Measurements from ENCODE around the gene FBF1.
"Not testable (repeated sequence)": the region's sequence is repeated elsewhere in the genome, so short reads cannot be mapped to it uniquely, and the experiment has no call there.

FBF1 gene

GRCh38 chr17:75980188-75981018 is 39.6 kb upstream of the FBF1 start:
- peak overlapping the region; percentile 88 for H3K4me3 ChIP-seq (ENCODE audit: control insufficient read depth, low read depth, low read length)
- DNase-seq (ENCODE audit: low read depth) = peak; percentile 38
- TF ChIP-seq, protein P1, sequence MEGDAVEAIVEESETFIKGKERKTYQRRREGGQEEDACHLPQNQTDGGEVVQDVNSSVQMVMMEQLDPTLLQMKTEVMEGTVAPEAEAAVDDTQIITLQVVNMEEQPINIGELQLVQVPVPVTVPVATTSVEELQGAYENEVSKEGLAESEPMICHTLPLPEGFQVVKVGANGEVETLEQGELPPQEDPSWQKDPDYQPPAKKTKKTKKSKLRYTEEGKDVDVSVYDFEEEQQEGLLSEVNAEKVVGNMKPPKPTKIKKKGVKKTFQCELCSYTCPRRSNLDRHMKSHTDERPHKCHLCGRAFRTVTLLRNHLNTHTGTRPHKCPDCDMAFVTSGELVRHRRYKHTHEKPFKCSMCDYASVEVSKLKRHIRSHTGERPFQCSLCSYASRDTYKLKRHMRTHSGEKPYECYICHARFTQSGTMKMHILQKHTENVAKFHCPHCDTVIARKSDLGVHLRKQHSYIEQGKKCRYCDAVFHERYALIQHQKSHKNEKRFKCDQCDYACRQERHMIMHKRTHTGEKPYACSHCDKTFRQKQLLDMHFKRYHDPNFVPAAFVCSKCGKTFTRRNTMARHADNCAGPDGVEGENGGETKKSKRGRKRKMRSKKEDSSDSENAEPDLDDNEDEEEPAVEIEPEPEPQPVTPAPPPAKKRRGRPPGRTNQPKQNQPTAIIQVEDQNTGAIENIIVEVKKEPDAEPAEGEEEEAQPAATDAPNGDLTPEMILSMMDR (conservative IDR thresholded peaks at IDR 0.05; ENCODE audit: control insufficient read depth, insufficient read depth, low read depth, low read length) = no peak

GRCh38 chr17:75979705-75980187 is 38.9 kb upstream of the FBF1 start:
- H3K4me3 ChIP-seq (ENCODE audit: control insufficient read depth, low read depth, low read length) = peak overlapping the region; percentile 88
- TF ChIP-seq, protein P1 (conservative IDR thresholded peaks at IDR 0.05; ENCODE audit: control insufficient read depth, insufficient read depth, low read depth, low read length) = no peak
- DNase-seq (ENCODE audit: low read depth) = peak; percentile 87

DNA sequence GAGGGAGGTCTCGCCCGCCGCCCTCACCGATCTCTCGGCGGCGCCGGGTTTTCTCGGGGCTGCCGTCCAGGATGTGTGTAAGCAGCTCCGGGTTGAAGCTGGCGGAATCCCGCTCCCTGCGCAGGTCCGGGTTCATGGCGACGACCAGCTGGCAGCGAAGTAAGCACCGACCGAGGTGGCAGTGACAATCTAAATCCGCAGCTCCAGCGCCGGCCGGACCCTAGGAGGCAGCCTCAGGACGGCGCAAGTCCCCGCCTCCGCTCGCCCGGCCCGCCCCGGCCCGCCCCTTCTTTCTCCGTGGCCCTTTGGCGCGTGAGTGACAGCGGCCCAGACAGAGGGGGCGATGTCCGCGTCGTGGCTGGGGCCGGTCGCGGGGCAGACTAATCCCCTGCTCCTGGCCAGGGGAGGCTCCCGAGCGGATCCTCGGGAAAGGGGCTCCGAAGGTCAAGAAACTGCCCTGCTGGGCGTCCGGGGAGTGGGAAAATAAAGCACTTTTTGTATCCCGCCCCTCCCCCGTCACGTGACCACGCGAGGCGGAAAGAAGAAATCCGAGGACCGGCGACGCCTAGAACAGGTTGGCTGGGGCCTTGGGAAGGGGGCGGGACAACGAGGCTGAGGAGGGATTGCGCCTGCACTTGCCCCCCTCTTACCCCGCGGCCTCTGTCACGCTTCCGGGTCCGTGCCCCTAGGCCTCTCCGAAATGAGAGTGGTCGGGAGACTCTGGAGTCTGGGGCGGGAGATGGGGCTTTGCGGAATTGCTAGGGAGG is 38.3 kb upstream of the FBF1 start, which contains the start of the genes ACOX1 and TEN1:
Gene ACOX1 (minus strand): TSS at position 229 of the 767 bp plus-strand sequence. CDS start 93 bp downstream, at position 136.
Gene TEN1 (plus strand): TSS at position 303 of the 767 bp plus-strand sequence. CDS start 6,953 bp downstream, outside the sequence.
- TF ChIP-seq, protein P1 (conservative IDR thresholded peaks at IDR 0.05; ENCODE audit: control insufficient read depth, insufficient read depth, low read depth, low read length) = peak; percentile 1
- peak; percentile 94 for DNase-seq (ENCODE audit: low read depth)
- peak within 1 kb of the TSS; percentile 88 for H3K4me3 ChIP-seq (ENCODE audit: control insufficient read depth, low read depth, low read length)

DNA sequence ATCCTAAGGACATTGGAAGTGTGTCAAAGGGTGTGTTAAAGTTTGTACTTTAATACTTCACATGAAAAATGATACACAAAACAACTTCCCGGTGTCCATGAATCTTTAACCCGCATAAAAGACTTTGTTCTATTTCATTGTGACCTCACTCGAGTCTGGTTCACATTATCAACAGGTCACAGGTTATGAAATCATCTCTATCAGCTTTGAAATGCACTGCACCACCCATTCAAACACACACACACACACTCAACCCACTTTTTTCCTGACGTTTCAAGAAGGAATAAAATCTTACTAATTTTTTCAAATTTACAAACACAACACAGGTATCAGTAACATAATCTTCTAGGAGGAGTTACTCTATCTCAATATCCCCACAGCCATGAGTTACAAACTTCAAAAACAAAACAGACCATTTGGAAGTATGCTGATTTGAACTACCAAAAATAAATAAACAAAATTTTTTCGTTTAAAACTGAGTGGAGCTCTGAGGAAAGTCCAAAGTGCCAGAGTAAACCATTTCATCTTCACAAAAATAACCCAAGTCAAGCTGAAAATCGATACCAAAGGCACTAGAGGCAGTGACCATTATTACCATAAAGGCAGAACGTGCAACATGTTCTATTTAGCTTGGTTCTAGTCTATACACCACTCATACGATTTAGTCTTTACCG is 35.5 kb upstream of the FBF1 start:
- peak; percentile 73 for DNase-seq (ENCODE audit: low read depth)
- TF ChIP-seq, protein P1 (conservative IDR thresholded peaks at IDR 0.05; ENCODE audit: control insufficient read depth, insufficient read depth, low read depth, low read length) = no peak
- H3K4me3 ChIP-seq (ENCODE audit: control insufficient read depth, low read depth, low read length) = peak overlapping the region; percentile 24

- no peak for DNase-seq (ENCODE audit: low read depth)
- peak overlapping the region; percentile 24 for H3K4me3 ChIP-seq (ENCODE audit: control insufficient read depth, low read depth, low read length)
- TF ChIP-seq, protein P1 (conservative IDR thresholded peaks at IDR 0.05; ENCODE audit: control insufficient read depth, insufficient read depth, low read depth, low read length) = no peak
These were observed 34.9 kb upstream of the FBF1 start for GRCh38 chr17:75975757-75976174.

- not testable (repeated sequence) for DNase-seq (ENCODE audit: low read depth); H3K4me3 ChIP-seq (ENCODE audit: control insufficient read depth, low read depth, low read length)
These were observed 34.3 kb upstream of the FBF1 start for GRCh38 chr17:75975187-75975586.

Measured in fibroblast of mammary gland (primary cell).